ENCODE measurements around the gene PLEKHA8. TPM values are rescaled to one million over a fixed set of nuclear protein-coding genes. Genes with fewer than 3 reads are reported as not detected.

Gene PLEKHA8
- total RNA-seq, 2 experiments from 2014 or later, result 11.6 to 14.3 TPM

DNA sequence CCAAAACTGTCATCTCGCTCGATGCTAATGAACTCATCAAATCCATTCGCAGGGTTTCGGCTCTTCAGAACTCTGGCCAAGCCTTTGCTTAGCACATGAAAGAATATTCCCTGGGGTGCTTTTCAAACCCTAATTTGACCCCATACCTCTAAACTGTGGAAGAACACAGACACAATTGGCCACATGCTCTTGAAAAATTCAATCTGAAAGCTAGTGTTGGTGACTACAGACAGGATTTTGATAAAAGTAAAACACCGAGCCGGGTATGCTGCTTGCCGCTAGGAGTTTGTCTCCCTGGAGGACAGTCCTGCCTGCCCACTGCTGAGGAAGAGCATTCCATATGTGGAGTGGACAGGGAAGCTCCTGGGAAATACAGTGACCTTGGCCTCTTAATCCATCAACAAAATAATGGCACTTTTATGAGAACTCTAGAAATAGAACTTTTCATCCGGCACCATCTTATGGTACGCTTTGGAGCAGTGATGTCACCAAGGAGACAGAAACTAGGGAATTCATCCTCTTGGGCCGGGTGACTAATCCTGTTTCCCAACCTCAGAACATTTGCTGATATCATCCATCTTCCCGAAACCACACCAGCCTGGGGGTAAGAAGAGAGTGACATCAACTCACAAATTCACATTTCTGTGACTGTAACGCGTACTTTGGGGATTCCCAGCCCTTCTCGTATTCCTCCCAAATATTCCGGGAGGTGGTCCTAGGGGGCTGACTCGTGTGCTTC is 140.8 kb downstream of the PLEKHA8 start:
- peaks cover 6% of the 10 kb centered on the region for H3K4me1 Mint-ChIP-seq
- no peaks in the 10 kb centered on the region for H3K9me3 Mint-ChIP-seq
- H3K36me3 Mint-ChIP-seq, result no peaks in the 10 kb centered on the region
- H3K27ac Mint-ChIP-seq, result no peak overlapping the region
- POLR2A ChIA-PET, result interaction anchor here (0.9 kb wide), 1 partner anchor 9 kb away, joined by 4 read pairs; no protein-coding TSS in a partner anchor
- peaks cover 2% of the 10 kb centered on the region for H3K27me3 Mint-ChIP-seq
- H3K4me3 Mint-ChIP-seq, result no peak overlapping the region
- DNase-seq (no peak), ATAC-seq (ENCODE audit: low read depth) (no peak)

DNA sequence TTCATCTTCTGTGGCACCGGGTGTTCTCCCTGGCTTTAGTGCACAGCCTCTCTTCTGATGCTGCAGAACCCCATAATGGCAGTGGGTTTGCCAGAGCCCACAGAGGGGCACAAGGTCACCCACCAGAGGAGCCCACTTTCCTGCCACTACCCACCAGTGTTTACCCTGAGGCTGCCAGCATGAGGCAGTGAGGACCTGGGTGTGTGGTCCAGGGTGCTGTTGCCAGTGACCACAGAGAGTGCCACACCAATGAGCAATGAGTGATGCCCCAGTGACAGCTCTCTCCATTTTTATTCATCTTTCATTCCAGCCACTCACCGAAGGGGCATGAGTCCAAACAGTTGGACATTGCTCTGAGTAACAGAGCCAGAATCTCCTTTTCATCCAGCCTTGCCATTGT is 141.4 kb downstream of the PLEKHA8 start:
- POLR2A ChIA-PET, result interaction anchor here (0.9 kb wide), 1 partner anchor 9 kb away, joined by 4 read pairs; no protein-coding TSS in a partner anchor
- Mint-ChIP-seq H3K4me1 (peaks cover 2% of the 10 kb centered on the region), H3K27ac (no peak overlapping the region), H3K36me3 (no peaks in the 10 kb centered on the region), H3K4me3 (no peak overlapping the region), H3K9me3 (no peaks in the 10 kb centered on the region), H3K27me3 (peaks cover 2% of the 10 kb centered on the region)
- ATAC-seq (ENCODE audit: low read depth) (no peak), DNase-seq (no peak)

DNA sequence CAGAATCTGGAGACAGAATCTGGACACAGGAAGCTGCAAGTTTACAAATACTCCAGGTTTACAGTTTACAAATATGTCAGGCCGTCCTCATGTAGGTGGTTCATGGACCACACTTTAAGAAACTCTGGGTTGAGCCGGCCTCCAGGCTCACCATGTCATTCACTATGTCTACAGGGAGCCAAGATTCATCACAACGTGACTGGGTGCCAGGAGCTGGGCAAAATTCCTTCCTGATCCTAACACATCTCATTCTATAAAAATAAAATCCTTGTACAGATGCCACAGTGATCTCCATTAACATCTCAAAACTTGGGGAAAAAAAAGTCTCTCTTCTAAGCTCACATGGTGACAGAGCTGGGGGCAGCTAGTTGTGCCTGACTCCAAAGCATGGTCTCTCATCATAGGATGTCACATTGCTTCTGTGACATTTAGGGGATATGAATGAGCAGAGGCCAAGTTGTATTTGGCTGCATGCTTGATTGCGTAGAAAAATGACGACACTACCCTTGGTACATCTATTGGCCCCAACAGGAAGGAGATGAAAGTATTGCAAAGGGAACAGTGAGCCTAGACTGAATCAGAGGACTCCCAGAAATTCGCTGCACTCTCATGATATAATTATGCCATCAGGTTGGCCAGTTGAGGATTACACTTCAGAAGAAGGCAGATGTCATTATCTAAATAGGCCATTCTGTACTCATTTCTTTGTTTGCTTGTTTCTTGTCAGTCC is 142.4 kb downstream of the PLEKHA8 start:
- H3K4me3 Mint-ChIP-seq, result no peak overlapping the region
- POLR2A ChIA-PET, result interaction anchor here (1.0 kb wide), 1 partner anchor 308 kb away, joined by 3 read pairs; the partner anchor contains the start of gene NOD1
- DNase-seq (no peak), ATAC-seq (ENCODE audit: low read depth) (no peak)
- no peaks in the 10 kb centered on the region for H3K9me3 Mint-ChIP-seq
- H3K27me3 Mint-ChIP-seq, result peaks cover 2% of the 10 kb centered on the region
- H3K27ac Mint-ChIP-seq, result no peak overlapping the region
- H3K4me1 Mint-ChIP-seq, result no peaks in the 10 kb centered on the region
- H3K36me3 Mint-ChIP-seq, result no peaks in the 10 kb centered on the region

DNA sequence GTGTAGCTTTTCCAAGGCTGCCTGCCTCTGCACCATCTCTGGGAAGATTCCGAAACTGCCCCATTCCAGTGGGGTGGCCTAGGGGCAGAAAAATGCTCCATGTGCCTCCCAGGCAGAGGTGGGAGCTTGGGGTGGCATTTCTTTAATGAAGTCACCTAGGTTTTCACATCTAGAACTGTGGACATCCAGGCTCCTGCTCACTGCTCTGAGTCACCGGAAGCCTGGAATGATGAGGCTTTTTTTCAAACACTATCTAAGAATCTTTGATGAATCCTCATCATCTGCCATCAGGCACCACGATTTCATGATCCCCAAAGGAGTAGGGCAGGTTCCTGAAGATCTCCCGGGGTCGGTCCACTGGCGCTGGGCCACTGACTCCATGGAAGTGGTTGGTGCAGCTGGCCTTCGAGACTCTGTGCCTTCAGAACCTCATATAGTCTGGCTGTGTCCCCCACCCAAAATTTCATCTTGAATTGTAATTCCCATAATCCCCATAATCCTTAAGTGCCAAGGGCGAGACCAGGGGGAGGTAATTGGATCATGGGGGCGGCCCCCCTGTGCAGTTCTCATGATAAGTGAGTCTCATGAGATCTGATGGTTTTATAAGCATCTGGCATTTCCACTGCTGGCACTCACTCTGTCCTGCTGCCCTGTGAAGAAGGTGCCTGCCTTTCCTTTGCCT is 143.7 kb downstream of the PLEKHA8 start:
- Mint-ChIP-seq H3K9me3 (no peaks in the 10 kb centered on the region), H3K27ac (no peak overlapping the region)
- POLR2A ChIA-PET, result no interaction called here

DNA sequence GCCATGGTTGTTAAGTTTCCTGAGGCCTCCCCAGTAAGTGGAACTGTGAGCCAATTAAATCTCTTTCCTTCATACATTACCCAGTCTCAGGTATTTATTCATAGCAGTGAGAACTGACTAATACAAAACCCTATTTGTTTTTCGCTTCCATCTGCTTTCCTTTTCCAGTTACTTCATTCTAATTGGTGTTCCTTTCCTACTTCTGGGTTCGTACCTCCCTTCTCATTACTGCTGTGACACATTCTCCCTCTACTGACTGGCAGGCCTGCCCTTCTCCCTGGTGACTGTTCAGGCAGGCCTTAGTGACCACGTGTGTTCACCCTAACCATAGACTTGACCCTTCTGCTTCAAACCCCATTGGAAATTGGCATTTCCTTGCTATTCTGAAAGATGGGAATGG is 144.2 kb downstream of the PLEKHA8 start:
- Mint-ChIP-seq H3K9me3 (no peaks in the 10 kb centered on the region), H3K27ac (no peak overlapping the region), H3K27me3 (peaks cover 2% of the 10 kb centered on the region), H3K4me3 (no peak overlapping the region), H3K36me3 (no peaks in the 10 kb centered on the region), H3K4me1 (no peaks in the 10 kb centered on the region)
- POLR2A ChIA-PET, result no interaction called here
- no peak for ATAC-seq (ENCODE audit: low read depth)
- no peak for DNase-seq

More for the DNA sequence above, 143.7 kb downstream of the PLEKHA8 start:
- ATAC-seq (ENCODE audit: low read depth) (no peak), DNase-seq (no peak)
- no peaks in the 10 kb centered on the region for H3K36me3 Mint-ChIP-seq
- no peak overlapping the region for H3K4me3 Mint-ChIP-seq
- H3K27me3 Mint-ChIP-seq, result peaks cover 2% of the 10 kb centered on the region
- H3K4me1 Mint-ChIP-seq, result no peaks in the 10 kb centered on the region

DNA sequence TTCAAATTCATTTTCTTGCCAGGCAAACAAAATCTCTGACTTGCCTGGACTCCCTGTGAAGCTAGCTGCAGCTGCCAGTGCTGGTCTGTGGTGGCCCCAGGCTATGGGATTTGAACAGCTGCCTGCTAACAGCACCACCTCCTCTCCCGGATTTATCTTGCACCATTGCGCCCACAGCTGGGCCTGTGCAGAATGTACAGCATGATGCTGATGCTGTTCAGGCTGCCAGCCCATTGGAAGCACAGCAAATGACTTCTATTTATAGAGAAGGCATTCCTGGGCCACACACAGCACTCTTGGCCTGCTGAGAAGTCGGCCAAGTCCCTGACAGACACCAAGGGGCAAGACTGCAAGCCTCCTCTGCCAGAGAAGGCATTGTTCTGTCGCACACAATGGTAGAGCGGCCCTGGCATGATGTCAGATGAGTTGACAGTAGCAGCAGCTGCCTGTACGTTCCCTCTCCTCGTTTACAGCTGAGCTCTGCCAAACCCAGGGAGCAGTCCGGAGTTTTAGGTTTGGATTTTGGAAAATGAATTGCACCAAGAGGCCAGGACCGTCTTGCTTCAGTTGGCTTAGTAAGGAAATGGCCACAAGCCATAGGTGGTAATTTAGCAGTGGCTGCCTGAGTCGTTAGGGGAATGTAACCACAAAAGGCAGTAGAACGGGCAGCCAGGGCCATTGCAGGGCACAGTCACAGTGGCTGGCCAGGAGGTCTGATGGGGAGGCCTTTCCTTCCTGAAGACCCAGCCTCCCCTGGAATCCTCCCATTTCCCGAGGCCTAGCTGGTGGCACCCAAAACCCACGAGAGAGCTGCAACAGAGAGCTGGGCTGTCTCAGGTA is 145.1 kb downstream of the PLEKHA8 start:
- Mint-ChIP-seq H3K4me1 (no peaks in the 10 kb centered on the region), H3K9me3 (no peaks in the 10 kb centered on the region), H3K4me3 (no peak overlapping the region), H3K27ac (no peak overlapping the region), H3K27me3 (peaks cover 2% of the 10 kb centered on the region), H3K36me3 (no peaks in the 10 kb centered on the region)
- POLR2A ChIA-PET, result no interaction called here
- ATAC-seq (ENCODE audit: low read depth) (no peak), DNase-seq (no peak)

DNA sequence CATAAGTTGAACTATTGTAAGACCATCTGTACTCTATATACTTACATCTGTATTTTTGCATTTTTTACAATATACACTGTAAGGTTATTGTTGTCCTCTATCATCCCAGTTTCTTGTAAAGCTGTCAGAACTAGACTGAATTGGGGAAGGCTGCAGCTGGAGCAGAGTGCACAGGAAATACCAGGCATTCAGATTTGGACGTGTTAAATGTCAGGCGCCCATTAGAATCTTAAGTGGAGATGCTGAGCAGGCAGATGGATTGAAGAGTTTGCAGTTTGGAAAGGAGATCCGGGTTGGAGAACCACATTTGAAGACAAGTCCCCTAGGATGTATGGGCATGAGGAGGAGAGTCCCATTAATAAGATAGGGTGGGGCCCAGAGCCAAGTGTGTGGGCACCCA is 147.0 kb downstream of the PLEKHA8 start:
- Mint-ChIP-seq H3K27ac (no peak overlapping the region), H3K27me3 (no peaks in the 10 kb centered on the region), H3K4me1 (peaks cover 7% of the 10 kb centered on the region), H3K36me3 (peaks cover 2% of the 10 kb centered on the region), H3K4me3 (no peak overlapping the region), H3K9me3 (peaks cover 5% of the 10 kb centered on the region)
- ATAC-seq (ENCODE audit: low read depth), result no peak
- DNase-seq, result no peak
- POLR2A ChIA-PET, result no interaction called here

DNA sequence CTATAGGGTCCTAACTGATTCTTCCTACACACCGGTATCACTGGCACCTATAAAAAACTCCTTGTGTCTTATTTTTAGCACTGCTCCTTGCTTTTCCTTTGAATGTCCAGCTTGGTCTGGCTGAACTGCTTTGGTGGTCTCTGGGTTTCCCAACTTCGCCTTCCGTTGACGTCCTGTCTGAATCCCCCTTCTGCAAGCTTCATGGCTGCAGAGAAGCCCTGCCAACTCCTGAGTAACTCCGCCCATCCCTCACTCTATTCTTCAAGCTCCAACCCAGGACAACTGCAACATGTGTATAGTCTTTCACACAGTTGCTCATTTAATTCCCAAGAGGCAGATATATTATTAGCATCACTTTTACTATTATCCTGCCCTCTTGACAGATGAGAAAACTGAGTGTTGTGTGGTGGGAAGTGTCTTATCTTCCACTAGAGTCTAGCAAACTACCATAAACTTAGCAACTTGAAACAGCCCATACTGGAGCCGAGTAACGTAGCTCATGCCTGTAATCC is 147.5 kb downstream of the PLEKHA8 start:
- Mint-ChIP-seq H3K4me1 (peaks cover 7% of the 10 kb centered on the region), H3K9me3 (peaks cover 6% of the 10 kb centered on the region), H3K36me3 (peaks cover 2% of the 10 kb centered on the region), H3K27me3 (no peaks in the 10 kb centered on the region), H3K4me3 (no peak overlapping the region), H3K27ac (no peak overlapping the region)
- DNase-seq (no peak), ATAC-seq (ENCODE audit: low read depth) (no peak)
- POLR2A ChIA-PET, result no interaction called here

DNA sequence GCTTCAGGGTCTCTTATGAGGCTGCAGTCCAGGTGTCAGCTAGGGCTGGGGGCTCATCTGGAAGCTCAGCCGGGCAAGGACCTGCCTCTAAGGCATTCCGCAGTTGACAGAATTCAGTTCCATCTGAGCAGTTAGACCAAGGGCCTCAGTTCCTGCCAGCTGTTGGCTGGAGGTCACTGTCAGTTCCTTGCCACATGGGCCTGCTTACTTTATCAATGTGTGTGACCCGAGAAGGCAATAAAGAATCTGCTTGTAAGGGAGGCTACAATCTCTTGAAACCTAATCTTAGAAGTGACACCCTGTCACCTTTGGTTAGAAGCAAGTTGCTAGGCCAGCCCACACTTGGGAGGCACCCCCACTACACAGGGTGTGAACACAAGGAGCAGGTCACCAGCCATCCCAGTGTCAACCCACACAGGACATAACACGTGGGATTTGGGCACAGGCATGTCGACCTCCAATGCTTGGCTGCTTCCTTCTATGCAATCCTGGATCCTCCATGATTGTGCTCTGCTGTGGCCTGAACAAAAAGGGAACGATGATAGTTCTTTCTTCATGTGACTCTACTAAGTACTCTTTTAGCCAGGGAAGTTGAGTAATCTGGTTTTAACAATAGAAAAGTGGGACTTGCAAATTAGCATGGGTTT is 148.4 kb downstream of the PLEKHA8 start:
- DNase-seq (no peak), ATAC-seq (ENCODE audit: low read depth) (no peak)
- peaks cover 8% of the 10 kb centered on the region for H3K9me3 Mint-ChIP-seq
- H3K4me3 Mint-ChIP-seq, result no peak overlapping the region
- peaks cover 7% of the 10 kb centered on the region for H3K4me1 Mint-ChIP-seq
- H3K36me3 Mint-ChIP-seq, result peaks cover 2% of the 10 kb centered on the region
- H3K27me3 Mint-ChIP-seq, result no peaks in the 10 kb centered on the region
- no peak overlapping the region for H3K27ac Mint-ChIP-seq
- POLR2A ChIA-PET, result no interaction called here

DNA sequence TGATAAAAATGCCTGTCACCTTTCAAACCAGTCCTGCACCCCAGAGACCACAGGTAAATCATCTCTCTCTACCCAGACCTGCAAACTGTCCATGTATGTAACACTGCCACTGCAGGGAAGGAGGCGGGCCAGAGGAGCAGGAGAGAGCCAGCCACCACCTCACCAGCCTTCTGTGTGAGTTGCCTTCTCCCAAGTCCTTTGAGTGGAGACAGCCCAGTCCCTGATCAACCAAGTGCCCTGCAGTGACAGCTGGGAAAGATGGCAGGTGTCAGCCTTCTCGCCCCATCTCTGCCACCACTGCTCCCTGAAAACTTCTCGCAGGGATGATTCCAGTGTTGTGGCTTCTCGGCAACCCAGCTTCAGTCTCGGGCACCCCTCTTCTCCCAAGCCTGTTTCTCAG is 149.0 kb downstream of the PLEKHA8 start:
- H3K27me3 Mint-ChIP-seq, result peaks cover 1% of the 10 kb centered on the region
- DNase-seq (no peak), ATAC-seq (ENCODE audit: low read depth) (no peak)
- H3K27ac Mint-ChIP-seq, result no peak overlapping the region
- H3K4me1 Mint-ChIP-seq, result peaks cover 7% of the 10 kb centered on the region
- H3K4me3 Mint-ChIP-seq, result no peak overlapping the region
- POLR2A ChIA-PET, result no interaction called here
- peaks cover 2% of the 10 kb centered on the region for H3K36me3 Mint-ChIP-seq
- H3K9me3 Mint-ChIP-seq, result peaks cover 8% of the 10 kb centered on the region

DNA sequence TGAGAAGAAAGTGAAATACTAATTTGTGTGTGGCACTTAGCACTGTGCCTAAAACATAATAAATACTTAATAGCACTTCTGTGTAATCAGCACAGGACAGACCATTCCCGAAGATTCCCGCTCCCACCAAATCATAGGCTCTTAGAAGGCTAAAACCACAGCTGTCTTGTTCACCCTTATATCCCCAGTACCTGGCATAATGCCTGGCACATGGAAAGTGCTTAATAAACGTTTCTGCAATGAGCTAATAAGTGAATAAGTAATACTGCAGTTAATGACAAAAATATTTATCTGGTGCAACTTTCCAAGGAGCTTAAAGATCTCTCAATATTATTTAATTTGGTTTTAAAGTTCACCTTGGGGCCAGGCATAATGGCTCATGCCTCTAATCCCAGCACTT is 149.8 kb downstream of the PLEKHA8 start:
- POLR2A ChIA-PET, result interaction anchor here (1.1 to 1.2 kb wide), 2 partner anchors 9 to 145 kb away, joined by 4 read pairs; no protein-coding TSS in a partner anchor
- Mint-ChIP-seq H3K4me1 (peaks cover 7% of the 10 kb centered on the region), H3K9me3 (peaks cover 9% of the 10 kb centered on the region), H3K4me3 (no peak overlapping the region), H3K27ac (no peak overlapping the region), H3K36me3 (peaks cover 2% of the 10 kb centered on the region), H3K27me3 (peaks cover 2% of the 10 kb centered on the region)
- ATAC-seq (ENCODE audit: low read depth) (no peak), DNase-seq (no peak)

DNA sequence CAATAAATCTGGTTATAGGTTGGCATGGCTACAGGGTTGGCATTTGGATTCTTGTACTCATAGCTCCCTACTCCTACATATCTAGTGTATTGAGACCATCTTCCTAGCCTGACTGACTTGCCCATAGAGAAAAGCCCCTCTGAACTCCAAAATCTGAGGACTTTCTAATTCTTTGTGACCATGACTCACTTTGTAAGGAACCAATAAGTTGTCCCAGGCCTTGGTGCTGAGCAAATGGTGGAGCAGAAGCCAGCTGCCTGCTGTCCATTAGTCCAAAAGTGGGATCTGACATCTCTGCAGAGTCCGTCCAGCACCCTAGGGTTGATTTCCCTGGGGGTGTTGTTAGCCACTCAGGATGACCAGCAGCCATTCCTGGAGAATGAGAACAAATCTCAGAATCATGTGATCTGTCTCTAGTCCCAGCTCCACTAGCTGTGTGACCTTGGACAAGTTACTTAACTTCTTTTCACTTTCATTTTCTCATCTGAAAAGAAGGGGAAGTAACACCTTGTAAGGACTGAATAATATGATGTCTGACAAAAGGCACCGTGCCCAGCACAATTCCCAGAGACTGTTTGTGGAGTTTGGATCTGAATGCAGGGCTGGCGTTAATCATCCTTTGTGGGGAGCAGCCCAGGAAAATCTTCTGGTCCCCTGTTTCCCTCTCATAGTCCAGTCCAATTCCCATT is 150.7 kb downstream of the PLEKHA8 start:
- peaks cover 2% of the 10 kb centered on the region for H3K36me3 Mint-ChIP-seq
- peaks cover 9% of the 10 kb centered on the region for H3K9me3 Mint-ChIP-seq
- H3K27ac Mint-ChIP-seq, result peak overlapping the region; percentile 69
- H3K27me3 Mint-ChIP-seq, result peaks cover 2% of the 10 kb centered on the region
- DNase-seq (no peak), ATAC-seq (ENCODE audit: low read depth) (peak; percentile 86)
- H3K4me3 Mint-ChIP-seq, result peak overlapping the region; percentile 40
- peaks cover 7% of the 10 kb centered on the region for H3K4me1 Mint-ChIP-seq
- POLR2A ChIA-PET, result interaction anchor here (1.1 to 1.2 kb wide), 2 partner anchors 10 to 144 kb away, joined by 4 read pairs; no protein-coding TSS in a partner anchor

Measured in activated naive CD8-positive, alpha-beta T cell treated with anti-CD3 and anti-CD28 coated beads, Interleukin-2, amount 10 ng/mL, durations not matched to agents 7 days and 5 days (primary cell).